ENCODE data around the gene SPAG16. TPM values are rescaled to one million over a fixed set of nuclear protein-coding genes. Genes with fewer than 3 reads are reported as not detected.

The SPAG16 gene
- polyA plus RNA-seq, 1 of the 3 experiments (the other 2 are of a cell fraction), result 29.5 TPM

DNA sequence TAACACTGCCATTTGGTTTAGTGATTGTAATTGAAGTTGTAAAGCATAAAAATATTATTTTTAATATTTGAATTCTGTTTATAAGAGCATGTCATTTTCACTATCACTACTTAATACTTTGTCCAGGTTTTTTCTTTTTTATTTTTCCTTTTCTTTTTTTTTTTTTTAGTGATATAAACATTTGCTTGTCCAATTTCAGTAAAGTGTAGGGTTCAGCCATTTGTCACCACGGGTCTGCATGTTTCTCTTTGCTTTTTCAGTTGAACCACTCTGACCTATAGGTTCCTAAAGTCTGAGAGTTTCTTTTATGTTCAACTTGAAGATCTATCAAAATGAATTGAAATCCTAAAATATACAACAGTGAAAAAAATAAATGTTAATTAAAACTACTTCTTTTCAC lies 48.5 kb upstream of the SPAG16 start:
- ChIA-PET POLR2A (no interaction called here), CTCF (no interaction called here)
- H3K4me3 ChIP-seq (ENCODE audit: low read depth in 2 of 2, low read length in 1 of 2), result no peak overlapping the region
- no peak overlapping the region for H2AFZ ChIP-seq (ENCODE audit: low read depth)
- no peaks in the 10 kb centered on the region for H3K27me3 ChIP-seq (ENCODE audit: insufficient read depth)
- H3K36me3 ChIP-seq (replicated peaks in 1 of 2; ENCODE audit: control insufficient read depth in 1 of 2, insufficient read depth in 2 of 2, low read length in 1 of 2), result no peaks in the 10 kb centered on the region
- WGBS (ENCODE audit: low lambda C conversion rate), result 100% methylated on average over 1 of the region's 1 CpG
- H3K27ac ChIP-seq (ENCODE audit: low read depth in 2 of 2, low read length in 1 of 2), result peak overlapping the region in 1 of 2 experiments; percentile 97; a peak in 1 of 4 replicates
- H3K9ac ChIP-seq, result no peak overlapping the region
- H3K4me2 ChIP-seq, result no peak overlapping the region
- no peaks in the 10 kb centered on the region for H4K20me1 ChIP-seq (ENCODE audit: insufficient read depth)
- H3K9me3 ChIP-seq, result no peaks in the 10 kb centered on the region; the same call in 1 of the 2 replicates
- H3K79me2 ChIP-seq (ENCODE audit: insufficient read depth), result no peaks in the 10 kb centered on the region
- peaks cover 28% of the 10 kb centered on the region for H3F3A ChIP-seq (replicated peaks; ENCODE audit: insufficient read depth)
- no peak for TF ChIP-seq TAF1 (IDR thresholded peaks at IDR 0.05; ENCODE audit: borderline replicate concordance, low read depth, low read length)
- no peak for TF ChIP-seq RAD21 (IDR thresholded peaks at IDR 0.05; ENCODE audit: low read length)
- TF ChIP-seq JUND (IDR thresholded peaks at IDR 0.05), result no peak
- TF ChIP-seq ELF1 (IDR thresholded peaks at IDR 0.05), result no peak
- TF ChIP-seq GABPA (IDR thresholded peaks at IDR 0.05; ENCODE audit: low read depth), result no peak
- no peak for TF ChIP-seq POLR2AphosphoS5 (IDR thresholded peaks at IDR 0.05; ENCODE audit: low read depth, low read length)
- TF ChIP-seq IRF3 (IDR thresholded peaks at IDR 0.05; ENCODE audit: low read depth, low read length), result no peak
- TF ChIP-seq, protein P1, sequence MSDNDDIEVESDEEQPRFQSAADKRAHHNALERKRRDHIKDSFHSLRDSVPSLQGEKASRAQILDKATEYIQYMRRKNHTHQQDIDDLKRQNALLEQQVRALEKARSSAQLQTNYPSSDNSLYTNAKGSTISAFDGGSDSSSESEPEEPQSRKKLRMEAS (IDR thresholded peaks at IDR 0.05; ENCODE audit: low read depth), result no peak
- TF ChIP-seq SIN3A (IDR thresholded peaks at IDR 0.05; ENCODE audit: borderline replicate concordance, low read depth, low read length), result no peak
- H3K9me2 ChIP-seq, result no peaks in the 10 kb centered on the region
- no peak for DNase-seq
- H3K4me1 ChIP-seq (ENCODE audit: control insufficient read depth in 1 of 2, insufficient read depth in 2 of 2, low read depth in 1 of 2, low read length in 1 of 2), result peaks cover 3 to 48% of the 10 kb centered on the region in 2 experiments

- Histone ChIP-seq H3K27ac (ENCODE audit: low read depth in 2 of 2, low read length in 1 of 2) (peak overlapping the region in 1 of 2 experiments; percentile 97; a peak in 3 of 4 replicates), H4K20me1 (ENCODE audit: insufficient read depth) (no peaks in the 10 kb centered on the region), H3K27me3 (ENCODE audit: insufficient read depth) (no peaks in the 10 kb centered on the region), H3K9me2 (no peaks in the 10 kb centered on the region), H3F3A (replicated peaks; ENCODE audit: insufficient read depth) (peaks cover 28% of the 10 kb centered on the region), H2AFZ (ENCODE audit: low read depth) (peak overlapping the region; percentile 42; the same call in 1 of the 2 replicates), H3K9me3 (no peaks in the 10 kb centered on the region; the same call in 1 of the 2 replicates), H3K79me2 (ENCODE audit: insufficient read depth) (no peaks in the 10 kb centered on the region), H3K4me2 (peak overlapping the region; percentile 64), H3K9ac (peak overlapping the region; percentile 77), H3K4me1 (ENCODE audit: control insufficient read depth in 1 of 2, insufficient read depth in 2 of 2, low read depth in 1 of 2, low read length in 1 of 2) (peaks cover 3 to 48% of the 10 kb centered on the region in 2 experiments), H3K36me3 (replicated peaks in 1 of 2; ENCODE audit: control insufficient read depth in 1 of 2, insufficient read depth in 2 of 2, low read length in 1 of 2) (no peaks in the 10 kb centered on the region), H3K4me3 (ENCODE audit: low read depth in 2 of 2, low read length in 1 of 2) (peak overlapping the region in 1 of 2 experiments; percentile 38; a peak in 2 of 4 replicates)
- TF ChIP-seq FOXJ3 (CRISPR knock-in tag; IDR thresholded peaks at IDR 0.05), result no peak
- TF ChIP-seq, protein P2, sequence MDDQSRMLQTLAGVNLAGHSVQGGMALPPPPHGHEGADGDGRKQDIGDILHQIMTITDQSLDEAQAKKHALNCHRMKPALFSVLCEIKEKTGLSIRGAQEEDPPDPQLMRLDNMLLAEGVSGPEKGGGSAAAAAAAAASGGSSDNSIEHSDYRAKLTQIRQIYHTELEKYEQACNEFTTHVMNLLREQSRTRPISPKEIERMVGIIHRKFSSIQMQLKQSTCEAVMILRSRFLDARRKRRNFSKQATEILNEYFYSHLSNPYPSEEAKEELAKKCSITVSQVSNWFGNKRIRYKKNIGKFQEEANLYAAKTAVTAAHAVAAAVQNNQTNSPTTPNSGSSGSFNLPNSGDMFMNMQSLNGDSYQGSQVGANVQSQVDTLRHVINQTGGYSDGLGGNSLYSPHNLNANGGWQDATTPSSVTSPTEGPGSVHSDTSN (IDR thresholded peaks at IDR 0.05), result peak; percentile 36; the same call in 1 of the 2 replicates
- TF ChIP-seq YY1 (IDR thresholded peaks at IDR 0.05; ENCODE audit: low read depth), result no peak
- TF ChIP-seq ZBTB33 (IDR thresholded peaks at IDR 0.05; ENCODE audit: borderline replicate concordance, low read depth), result no peak
- peak in 1 of 2 experiments; percentile 41; a peak in 1 of 4 replicates for TF ChIP-seq EP300 (IDR thresholded peaks at IDR 0.05; ENCODE audit: borderline replicate concordance in 1 of 2, low read depth in 1 of 2, low read length in 1 of 2)
- TF ChIP-seq JUND (IDR thresholded peaks at IDR 0.05), result 0 out of 2 replicates have a peak, but pooled peaks have one; percentile 15
- TF ChIP-seq FOXM1 (IDR thresholded peaks at IDR 0.05; ENCODE audit: low read depth), result 0 out of 2 replicates have a peak, but pooled peaks have one; percentile 55
- TF ChIP-seq TCF12 (IDR thresholded peaks at IDR 0.05), result peak; percentile 25; the same call in 1 of the 2 replicates
- POLR2A ChIA-PET, result no interaction called here
- no peak for DNase-seq
- CTCF ChIA-PET, result no interaction called here
- 6% methylated on average over 1 of the region's 1 CpG for WGBS (ENCODE audit: low lambda C conversion rate)
These were observed 47.0 kb upstream of the SPAG16 start for GRCh38 chr2:213237251-213237650.
